ENCODE measurements around the gene AXIN1.

The AXIN1 gene

DNA sequence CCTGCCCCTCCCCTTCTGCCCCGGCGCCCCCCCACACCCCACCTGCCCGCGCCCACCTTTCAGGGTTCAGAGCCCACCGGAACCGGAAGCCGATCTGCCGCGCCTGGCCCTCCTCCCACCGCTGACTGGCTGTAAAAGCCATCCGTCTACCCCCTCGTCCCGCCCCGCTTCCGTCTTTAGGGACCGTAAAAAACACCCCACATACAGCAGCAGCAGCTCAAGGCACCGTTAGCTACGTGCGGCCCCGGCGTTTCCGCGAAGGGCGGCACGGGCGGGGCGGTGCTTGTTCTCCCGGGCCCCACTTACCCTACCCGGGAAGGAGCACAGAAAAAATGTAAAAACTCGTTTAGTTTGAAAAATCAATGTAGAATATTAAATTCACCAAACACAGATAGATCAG, 17.9 kb upstream of the AXIN1 start, which contains the start of gene MRPL28:
TSS of gene MRPL28 (minus strand) at position 96 of the 400 bp plus-strand sequence. CDS start 320 bp downstream, outside the sequence.
- TF ChIP-seq CTCF (conservative IDR thresholded peaks at IDR 0.05; ENCODE audit: low read length): no peak
- peak; percentile 97 for DNase-seq (ENCODE audit: low read depth)
- peak within 1 kb of the TSS; percentile 45 for H3K4me3 ChIP-seq (ENCODE audit: low read length)

DNA sequence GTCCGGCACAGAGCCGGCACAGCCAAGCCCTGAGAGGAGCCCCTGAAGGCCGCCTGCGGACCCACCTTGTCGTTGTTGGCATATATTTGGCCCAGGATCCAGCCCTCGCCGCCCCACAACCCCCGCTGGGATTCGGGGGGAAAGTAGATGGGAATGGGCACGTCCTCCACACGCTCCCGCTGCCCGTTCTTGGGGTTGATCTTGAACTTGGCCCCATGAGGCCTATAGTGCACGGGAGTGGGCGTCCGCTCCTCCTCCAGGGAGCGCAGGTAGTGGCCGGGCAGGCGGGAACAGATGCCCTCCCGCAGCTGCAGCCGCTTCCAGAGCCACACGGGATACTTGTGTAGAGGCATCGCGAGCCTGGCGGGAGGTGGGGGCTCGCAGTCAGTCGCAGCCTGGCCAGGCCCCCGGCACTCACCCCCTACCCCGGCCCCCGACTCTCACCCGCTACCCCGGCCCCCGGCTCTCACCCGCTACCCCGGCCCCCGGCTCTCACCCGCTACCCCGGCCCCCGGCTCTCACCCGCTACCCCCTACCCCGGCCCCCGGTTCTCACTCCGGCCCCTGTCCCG, 17.4 kb upstream of the AXIN1 start:
- DNase-seq (ENCODE audit: low read depth): no peak
- H3K4me3 ChIP-seq (ENCODE audit: low read length): peak overlapping the region; percentile 45

GRCh38 chr16:369275-369865, 16.8 kb upstream of the AXIN1 start:
- no peak for TF ChIP-seq CTCF (conservative IDR thresholded peaks at IDR 0.05; ENCODE audit: low read length)
- peak overlapping the region; percentile 45 for H3K4me3 ChIP-seq (ENCODE audit: low read length)
- DNase-seq (ENCODE audit: low read depth): no peak

More for the DNA sequence above, 17.4 kb upstream of the AXIN1 start:
- no peak for TF ChIP-seq CTCF (conservative IDR thresholded peaks at IDR 0.05; ENCODE audit: low read length)

DNA sequence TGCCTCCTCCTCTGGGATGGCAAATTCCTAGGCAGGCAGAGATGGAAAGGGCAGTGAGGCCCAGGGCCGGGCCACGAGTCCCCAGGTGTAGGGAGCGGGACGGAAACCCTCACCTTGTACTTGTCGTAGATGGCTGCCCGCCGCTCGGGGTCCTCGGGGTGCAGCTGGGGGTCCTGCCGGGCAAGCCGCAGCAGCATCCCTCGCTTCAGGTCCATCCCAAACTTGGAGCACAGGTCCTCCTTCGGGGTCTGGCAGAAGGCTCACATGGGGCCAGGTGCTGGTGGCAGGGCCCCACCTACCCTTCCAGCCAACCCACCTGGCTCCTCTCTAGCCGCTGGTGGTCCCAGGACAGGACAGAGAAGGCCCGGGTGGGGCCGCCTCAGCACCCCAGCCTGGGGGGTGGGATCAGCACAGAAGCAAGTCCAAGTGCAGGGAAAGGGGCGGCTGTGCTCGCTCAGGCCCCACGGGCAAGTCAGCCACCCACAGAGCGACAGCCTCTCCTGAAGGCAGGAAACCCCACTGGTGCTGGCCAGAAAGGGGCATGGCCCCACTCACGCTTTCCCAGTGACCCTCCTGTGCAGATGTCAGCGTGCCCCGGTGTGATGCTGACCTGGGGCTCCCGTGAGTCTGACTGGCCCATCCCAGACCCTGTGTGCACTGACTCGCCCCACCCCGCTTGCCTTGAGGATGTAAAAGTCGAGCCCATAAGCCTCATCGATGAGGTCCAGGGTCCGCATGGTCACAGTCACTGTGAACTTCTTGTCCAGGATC, 16.1 kb upstream of the AXIN1 start:
- no peak overlapping the region for H3K4me3 ChIP-seq (ENCODE audit: low read length)
- no peak for TF ChIP-seq CTCF (conservative IDR thresholded peaks at IDR 0.05; ENCODE audit: low read length)
- no peak for DNase-seq (ENCODE audit: low read depth)

DNA sequence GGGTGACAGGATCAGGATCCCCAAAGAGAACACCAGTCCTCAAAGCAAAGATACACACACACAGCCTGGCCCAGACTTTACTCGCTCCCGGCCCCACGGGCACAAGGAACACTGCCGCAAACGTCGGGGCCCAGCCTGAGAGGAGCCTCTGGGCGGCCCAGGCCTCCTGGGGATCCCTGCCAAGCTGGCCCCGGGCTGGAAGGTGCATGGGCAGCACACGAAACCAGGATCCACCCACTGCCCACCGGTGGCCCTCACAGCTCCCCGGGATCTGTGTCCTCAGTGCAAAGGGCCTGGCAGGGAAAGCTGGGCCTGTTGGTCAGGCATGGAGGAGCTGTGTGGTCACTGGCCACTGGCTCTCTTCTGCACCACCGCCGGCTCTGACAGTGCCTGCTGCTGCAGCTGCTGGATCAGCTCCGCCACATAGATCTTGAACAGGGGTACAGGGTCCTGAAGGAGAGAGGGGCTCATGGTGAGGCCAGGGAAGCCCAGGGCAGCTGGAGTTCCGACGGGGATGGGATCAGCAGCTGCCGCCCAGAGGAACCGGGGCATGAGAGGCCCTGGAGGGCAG, 14.9 kb upstream of the AXIN1 start:
- no peak overlapping the region for H3K4me3 ChIP-seq (ENCODE audit: low read length)
- no peak for TF ChIP-seq CTCF (conservative IDR thresholded peaks at IDR 0.05; ENCODE audit: low read length)
- DNase-seq (ENCODE audit: low read depth): no peak

DNA sequence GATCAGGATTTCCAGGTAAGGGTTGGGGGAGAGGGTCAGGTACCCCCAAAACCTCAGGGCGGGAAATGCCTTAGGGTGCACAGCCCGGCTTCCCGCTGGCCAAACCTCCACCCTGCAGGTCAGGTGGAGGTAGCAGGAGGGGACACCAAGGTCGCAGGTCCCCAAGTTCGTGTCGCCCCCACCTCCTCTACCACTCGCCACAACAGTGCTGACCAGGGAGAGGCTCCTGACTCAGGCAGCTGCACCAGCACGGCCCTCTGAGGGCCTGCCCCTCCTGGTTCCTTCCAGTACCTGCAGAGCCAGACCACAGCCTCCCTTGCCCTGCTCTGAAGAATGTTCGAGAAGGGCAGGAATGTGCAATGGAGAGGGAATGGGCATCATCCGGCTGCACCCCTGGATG, 14.0 kb upstream of the AXIN1 start:
- no peak for TF ChIP-seq CTCF (conservative IDR thresholded peaks at IDR 0.05; ENCODE audit: low read length)
- no peak overlapping the region for H3K4me3 ChIP-seq (ENCODE audit: low read length)
- no peak for DNase-seq (ENCODE audit: low read depth)
